HepG2 (cell line): ENCODE measurements around the gene CCDC116. TPM values are rescaled to one million over a fixed set of nuclear protein-coding genes. Genes with fewer than 3 reads are reported as not detected.

Source experiments
- ATAC-seq: fragments of 200-7000 bp; cut with Tn5 transposase; 3 replicates; pipeline ENCODE4 v1.9.1; 2020; ENCODE audit warnings: mild to moderate bottlenecking, moderate library complexity
- BruUV-seq: library from RNA; stranded (reverse); fragments of 400-500 nt; replicated peaks from 2 replicates; lab custom pipeline; 2021; lab: Mats Ljungman, UMichigan
- CTCF ChIA-PET: fragments of 300-600 bp; formaldehyde crosslinking; extraction: SDS; loops from one replicate; lab custom pipeline; 2021; ENCODE audit warnings: low total read pairs, inconsistent platforms, low intra/inter-chr PET ratio; lab: Yijun Ruan, JAX
- POLR2A ChIA-PET: fragments of 350-600 bp; sonication (Branson Sonifier 250); formaldehyde crosslinking; loops from one replicate; lab custom pipeline; 2020; ENCODE audit warnings: antibody characterized with exemption, inconsistent platforms; lab: Yijun Ruan, JAX
- DNase-seq: peaks from one replicate; pipeline ENCODE4 v3.0.0-alpha.2; 2015; ENCODE audit warnings: low spot score
- FAIRE-seq: peaks from 3 replicates; lab custom pipeline; 2011; peaks lifted over from hg19 to GRCh38; lab: Jason Lieb, UNC
- H2AFZ ChIP-seq: one replicate; pipeline ENCODE4 v1.6.1; 2011; ENCODE audit warnings: low read length, inconsistent platforms
- H3K27ac ChIP-seq: fragments of 300-600 bp; 3 replicates; pipeline ENCODE4 v1.8.0; 2011; ENCODE audit warnings: mixed run types, mild to moderate bottlenecking, mixed read lengths, low read length, inconsistent platforms; ENCODE audit not compliant: insufficient read depth; ENCODE audit errors: extremely low read length
- H3K27me3 ChIP-seq, 2 experiments: fragments of 200-600 bp in 1 of 2; 2 replicates in 1 of 2; 3 replicates in 1 of 2; pipeline versions ENCODE4 v1.6.0 to v1.8.0; 2011; ENCODE audit warnings: low read length in 2 of 2, mild to moderate bottlenecking in 2 of 2, moderate library complexity in 2 of 2, inconsistent platforms in 1 of 2; ENCODE audit not compliant: insufficient read depth in 2 of 2, control insufficient read depth in 1 of 2
- H3K36me3 ChIP-seq, 2 experiments: fragments of 200-600 bp in 1 of 2; replicated peaks in 1 of 2; 2 replicates in 1 of 2; 3 replicates in 1 of 2; pipeline versions ENCODE4 v1.5.1 to v1.8.0; 2011; ENCODE audit warnings: low read length in 2 of 2, inconsistent platforms in 1 of 2; ENCODE audit not compliant: insufficient read depth in 2 of 2, control insufficient read depth in 1 of 2
- H3K4me1 ChIP-seq: 2 replicates; pipeline ENCODE4 v1.5.1; 2012; ENCODE audit warnings: low read length, inconsistent platforms; ENCODE audit not compliant: insufficient read depth
- H3K4me2 ChIP-seq: 2 replicates; pipeline ENCODE4 v1.6.0; 2011; ENCODE audit warnings: low read depth, low read length, inconsistent platforms
- H3K4me3 ChIP-seq, 3 experiments: fragments of 200-600 bp in 1 of 3; sonication (generic), shearing (Covaris generic) in 1 of 3; replicated peaks in 1 of 3; 2 replicates each; pipeline ENCODE4 v1.5.1; 2011 to 2016; ENCODE audit warnings: low read length in 3 of 3, inconsistent platforms in 2 of 3, low read depth in 2 of 3, mild to moderate bottlenecking in 2 of 3, control low read depth in 1 of 3, mixed read lengths in 1 of 3; ENCODE audit not compliant: insufficient read depth in 1 of 3
- H3K79me2 ChIP-seq: one replicate; pipeline ENCODE4 v1.6.1; 2011; ENCODE audit warnings: low read length, inconsistent platforms; ENCODE audit not compliant: insufficient read depth
- H3K9ac ChIP-seq: 2 replicates; pipeline ENCODE4 v1.6.0; 2011; ENCODE audit warnings: mild to moderate bottlenecking, low read depth, low read length, inconsistent platforms; ENCODE audit not compliant: insufficient read depth
- H3K9me3 ChIP-seq: 2 replicates; pipeline ENCODE4 v1.5.1; 2012; ENCODE audit warnings: mild to moderate bottlenecking, low read length
- H4K20me1 ChIP-seq: 2 replicates; pipeline ENCODE4 v1.6.0; 2011; ENCODE audit warnings: inconsistent platforms, mild to moderate bottlenecking, low read length, moderate library complexity; ENCODE audit not compliant: insufficient read depth
- KAT2B ChIP-seq: fragments of 150-350 bp; IDR thresholded peaks from 2 replicates; pipeline ENCODE4 v1.6.1; 2014; ENCODE audit warnings: low read depth, low read length, borderline replicate concordance
- ONECUT2 ChIP-seq: sonication (generic); formaldehyde crosslinking; IDR thresholded peaks from 2 replicates; pipeline ENCODE4 v1.4.0; 2020; ENCODE audit warnings: missing genetic modification reagents
- PITX1 ChIP-seq: sonication (generic); formaldehyde crosslinking; IDR thresholded peaks from 2 replicates; pipeline ENCODE4 v1.5.1; 2020; ENCODE audit warnings: mild to moderate bottlenecking, missing genetic modification reagents
- RBM22 ChIP-seq: fragments of 200-400 bp; formaldehyde crosslinking; optimal IDR thresholded peaks from 2 replicates; pipeline ENCODE3; 2017; ENCODE audit warnings: mild to moderate bottlenecking, low read length, moderate library complexity
- ZNF614 ChIP-seq: IDR thresholded peaks from 2 replicates; pipeline ENCODE4 v1.6.1; 2018; ENCODE audit warnings: missing biosample characterization, missing genetic modification reagents, inconsistent platforms, borderline replicate concordance
- ZNF782 ChIP-seq: sonication (generic); formaldehyde crosslinking; IDR thresholded peaks from 2 replicates; pipeline ENCODE4 v1.4.0; 2020; ENCODE audit warnings: missing genetic modification reagents, mild to moderate bottlenecking, borderline replicate concordance
- WGBS: methylation state at CpG from one replicate; pipeline ENCODE4 v1.1.6; 2017; ENCODE audit warnings: low lambda C conversion rate; 5-methylcytosine and 5-hydroxymethylcytosine counted together
- in situ Hi-C: cut with HindIII; loops from 2 replicates; pipeline ENCODE4 v1.10.0; 2017; ENCODE audit warnings: low pct_unique_long_range_greater_than_20kb; ENCODE audit not compliant: extremely low pct_ligation_motif_present
- intact Hi-C: fragments of 100-400 bp; cut with micrococcal nuclease; formaldehyde crosslinking; loops from one replicate; pipeline ENCODE4 v1.10.0; 2022; ENCODE audit not compliant: unreplicated experiment
- polyA plus RNA-seq, 8 experiments: library from polyadenylated mRNA; depleted of rRNA in 3 of 8; stranded (reverse) in 7 of 8; unstranded in 1 of 8; fragments of >200 nt; fragmentation: Illumina TruSeq in 4 of 8; extraction: Trizol in 4 of 8; gene quantifications; 2 replicates each; pipeline versions ENCODE4 v1.2.1 to v1.2.3, GENCODE V29; 2011 to 2016; ENCODE audit warnings: low read depth in 4 of 8, missing spikeins in 1 of 8, mixed read lengths in 1 of 8; ENCODE audit not compliant: insufficient read depth in 1 of 8
- total RNA-seq, 5 experiments: library from RNA; depleted of rRNA; stranded (reverse); fragments of >200 nt; fragmentation: Illumina TruSeq; extraction: Trizol; gene quantifications; 2 replicates each; pipeline ENCODE4 v1.2.3, GENCODE V29; 2016; ENCODE audit warnings: low read depth in 1 of 5
- TF ChIP-seq, protein P1 (sequence below): sonication (generic); formaldehyde crosslinking; IDR thresholded peaks from 2 replicates; pipeline ENCODE4 v1.5.0; 2020; ENCODE audit warnings: missing genetic modification reagents
- TF ChIP-seq, protein P2 (sequence below): sonication (generic); formaldehyde crosslinking; IDR thresholded peaks from 2 replicates; pipeline ENCODE4 v1.5.0; 2020; ENCODE audit warnings: missing genetic modification reagents, mild to moderate bottlenecking, borderline replicate concordance
- TF ChIP-seq, protein P3 (sequence below): sonication (generic); formaldehyde crosslinking; IDR thresholded peaks from 2 replicates; pipeline ENCODE4 v1.4.0; 2020; ENCODE audit warnings: mild to moderate bottlenecking, missing genetic modification reagents
- TF ChIP-seq, protein P4 (sequence below): IDR thresholded peaks from 2 replicates; pipeline ENCODE4 v1.6.1; 2016; ENCODE audit warnings: low read depth, missing genetic modification reagents, missing compliant biosample characterization
- TF ChIP-seq, protein P5 (sequence below): sonication (generic); formaldehyde crosslinking; IDR thresholded peaks from 2 replicates; pipeline ENCODE4 v1.5.1; 2020; ENCODE audit warnings: mild to moderate bottlenecking, moderate library complexity, missing genetic modification reagents

Gene CCDC116
- total and polyA plus RNA-seq, 2 of the 13 experiments (the other 11 are each of a cell fraction or from before 2014, with no cell fraction given), result 0.15 to 0.33 TPM

DNA sequence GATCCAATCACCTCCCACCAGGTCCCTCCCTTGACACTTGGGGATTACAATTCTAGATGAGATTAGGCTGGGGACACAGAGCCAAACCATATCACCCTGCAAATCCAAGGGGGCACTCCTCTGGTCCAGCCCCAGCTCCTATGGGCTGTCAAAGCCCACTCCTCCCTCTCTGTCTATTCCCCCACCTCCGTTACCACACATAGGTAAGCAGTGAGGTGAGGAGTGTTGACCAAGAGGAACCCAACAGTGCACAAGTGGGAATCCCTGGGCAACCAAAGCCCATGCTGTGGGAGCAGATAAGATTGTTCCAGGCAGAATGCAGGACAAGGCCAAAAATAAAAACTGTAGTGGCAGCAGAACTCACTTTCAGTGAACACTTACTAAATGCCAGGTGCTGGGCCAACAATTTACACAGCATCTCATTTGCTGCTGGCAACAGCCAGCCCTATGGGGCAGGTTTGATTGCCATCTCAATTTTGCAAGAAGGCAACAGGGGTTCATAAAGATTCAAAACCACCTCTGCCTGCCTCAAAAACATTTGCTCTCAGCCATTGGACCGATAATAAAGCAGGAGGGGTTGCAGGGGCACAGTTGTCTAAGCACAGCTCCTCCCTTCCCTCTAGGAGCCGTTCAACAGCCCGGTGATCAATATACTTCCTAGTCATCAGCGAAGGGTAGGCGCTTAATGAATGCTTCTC, 18.4 kb downstream of the CCDC116 start (continued):
- TF ChIP-seq PITX1 (CRISPR knock-in tag) (no peak), ZNF614 (CRISPR knock-in tag) (no peak), KAT2B (no peak), ZNF782 (no peak)
- TF ChIP-seq, protein P1, sequence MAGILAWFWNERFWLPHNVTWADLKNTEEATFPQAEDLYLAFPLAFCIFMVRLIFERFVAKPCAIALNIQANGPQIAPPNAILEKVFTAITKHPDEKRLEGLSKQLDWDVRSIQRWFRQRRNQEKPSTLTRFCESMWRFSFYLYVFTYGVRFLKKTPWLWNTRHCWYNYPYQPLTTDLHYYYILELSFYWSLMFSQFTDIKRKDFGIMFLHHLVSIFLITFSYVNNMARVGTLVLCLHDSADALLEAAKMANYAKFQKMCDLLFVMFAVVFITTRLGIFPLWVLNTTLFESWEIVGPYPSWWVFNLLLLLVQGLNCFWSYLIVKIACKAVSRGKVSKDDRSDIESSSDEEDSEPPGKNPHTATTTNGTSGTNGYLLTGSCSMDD (CRISPR knock-in tag), result no peak

DNA sequence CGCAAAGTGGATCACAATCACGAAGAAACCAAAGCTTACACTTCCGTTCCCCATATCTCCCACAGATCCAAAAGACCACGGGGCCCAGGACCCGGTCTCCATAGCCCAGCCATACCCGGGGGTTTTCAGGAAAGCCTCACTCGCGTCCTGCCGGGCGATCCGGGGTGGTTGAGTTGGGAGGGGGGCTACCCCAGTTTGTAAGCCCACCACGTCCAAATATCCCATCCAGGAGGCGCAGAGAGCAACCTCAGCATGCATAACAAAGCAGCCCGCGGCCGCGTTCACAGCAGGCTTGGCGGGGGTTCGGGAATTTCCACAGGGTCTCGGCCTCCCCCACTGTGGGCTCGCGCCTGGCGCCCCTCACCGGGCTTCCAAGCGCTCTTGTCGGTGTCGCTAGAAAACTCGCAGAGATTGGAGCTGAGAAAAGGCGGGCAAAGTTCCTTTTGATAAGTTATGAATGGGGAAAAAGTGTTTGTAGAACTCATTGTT, 19.0 kb downstream of the CCDC116 start:
- H3K4me1 ChIP-seq, result peaks cover 33% of the 10 kb centered on the region
- H3K4me2 ChIP-seq, result peak overlapping the region; percentile 93
- CTCF ChIA-PET, result no interaction called here
- H3K36me3 ChIP-seq, result peaks cover 2 to 16% of the 10 kb centered on the region in 2 experiments; a peak in 4 of 5 replicates
- peak overlapping the region; percentile 77 for H3K27ac ChIP-seq
- intact Hi-C loops, result no loop called here
- no peak for DNase-seq
- 0% methylated on average over 12 of the region's 29 CpGs for WGBS
- H3K4me3 ChIP-seq, result peak overlapping the region; percentile 64 to 86 (median 77)
- in situ Hi-C loops, result no loop called here
- H3K79me2 ChIP-seq, result no peaks in the 10 kb centered on the region
- H3K27me3 ChIP-seq, result no peaks in the 10 kb centered on the region; a peak in 1 of 5 replicates
- BruUV-seq, result no TSS peak
- no peak for FAIRE-seq
- no peaks in the 10 kb centered on the region for H4K20me1 ChIP-seq
- H3K9ac ChIP-seq, result peak overlapping the region; percentile 73
- peak; percentile 13; the same call in 2 of the 3 replicates for ATAC-seq
- no peaks in the 10 kb centered on the region for H3K9me3 ChIP-seq
- POLR2A ChIA-PET, result interaction anchor here (2.1 to 3.3 kb wide), 2 partner anchors 10 to 14 kb away, joined by 10 to 17 read pairs; partner anchors contain the start of genes PPIL2 and SDF2L1
- H2AFZ ChIP-seq, result peak overlapping the region; percentile 7
- TF ChIP-seq, protein P2, sequence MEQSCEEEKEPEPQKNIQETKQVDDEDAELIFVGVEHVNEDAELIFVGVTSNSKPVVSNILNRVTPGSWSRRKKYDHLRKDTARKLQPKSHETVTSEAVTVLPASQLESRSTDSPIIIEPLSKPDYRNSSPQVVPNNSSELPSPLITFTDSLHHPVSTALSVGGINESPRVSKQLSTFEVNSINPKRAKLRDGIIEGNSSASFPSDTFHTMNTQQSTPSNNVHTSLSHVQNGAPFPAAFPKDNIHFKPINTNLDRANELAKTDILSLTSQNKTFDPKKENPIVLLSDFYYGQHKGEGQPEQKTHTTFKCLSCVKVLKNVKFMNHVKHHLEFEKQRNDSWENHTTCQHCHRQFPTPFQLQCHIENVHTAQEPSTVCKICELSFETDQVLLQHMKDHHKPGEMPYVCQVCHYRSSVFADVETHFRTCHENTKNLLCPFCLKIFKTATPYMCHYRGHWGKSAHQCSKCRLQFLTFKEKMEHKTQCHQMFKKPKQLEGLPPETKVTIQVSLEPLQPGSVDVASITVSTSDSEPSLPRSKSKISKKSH, result no peak; the same call in 1 of the 2 replicates
- TF ChIP-seq RBM22 (no peak), ONECUT2 (CRISPR knock-in tag) (no peak)
- TF ChIP-seq, protein P3, sequence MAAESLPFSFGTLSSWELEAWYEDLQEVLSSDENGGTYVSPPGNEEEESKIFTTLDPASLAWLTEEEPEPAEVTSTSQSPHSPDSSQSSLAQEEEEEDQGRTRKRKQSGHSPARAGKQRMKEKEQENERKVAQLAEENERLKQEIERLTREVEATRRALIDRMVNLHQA (CRISPR knock-in tag), result no peak
- TF ChIP-seq, protein P4, sequence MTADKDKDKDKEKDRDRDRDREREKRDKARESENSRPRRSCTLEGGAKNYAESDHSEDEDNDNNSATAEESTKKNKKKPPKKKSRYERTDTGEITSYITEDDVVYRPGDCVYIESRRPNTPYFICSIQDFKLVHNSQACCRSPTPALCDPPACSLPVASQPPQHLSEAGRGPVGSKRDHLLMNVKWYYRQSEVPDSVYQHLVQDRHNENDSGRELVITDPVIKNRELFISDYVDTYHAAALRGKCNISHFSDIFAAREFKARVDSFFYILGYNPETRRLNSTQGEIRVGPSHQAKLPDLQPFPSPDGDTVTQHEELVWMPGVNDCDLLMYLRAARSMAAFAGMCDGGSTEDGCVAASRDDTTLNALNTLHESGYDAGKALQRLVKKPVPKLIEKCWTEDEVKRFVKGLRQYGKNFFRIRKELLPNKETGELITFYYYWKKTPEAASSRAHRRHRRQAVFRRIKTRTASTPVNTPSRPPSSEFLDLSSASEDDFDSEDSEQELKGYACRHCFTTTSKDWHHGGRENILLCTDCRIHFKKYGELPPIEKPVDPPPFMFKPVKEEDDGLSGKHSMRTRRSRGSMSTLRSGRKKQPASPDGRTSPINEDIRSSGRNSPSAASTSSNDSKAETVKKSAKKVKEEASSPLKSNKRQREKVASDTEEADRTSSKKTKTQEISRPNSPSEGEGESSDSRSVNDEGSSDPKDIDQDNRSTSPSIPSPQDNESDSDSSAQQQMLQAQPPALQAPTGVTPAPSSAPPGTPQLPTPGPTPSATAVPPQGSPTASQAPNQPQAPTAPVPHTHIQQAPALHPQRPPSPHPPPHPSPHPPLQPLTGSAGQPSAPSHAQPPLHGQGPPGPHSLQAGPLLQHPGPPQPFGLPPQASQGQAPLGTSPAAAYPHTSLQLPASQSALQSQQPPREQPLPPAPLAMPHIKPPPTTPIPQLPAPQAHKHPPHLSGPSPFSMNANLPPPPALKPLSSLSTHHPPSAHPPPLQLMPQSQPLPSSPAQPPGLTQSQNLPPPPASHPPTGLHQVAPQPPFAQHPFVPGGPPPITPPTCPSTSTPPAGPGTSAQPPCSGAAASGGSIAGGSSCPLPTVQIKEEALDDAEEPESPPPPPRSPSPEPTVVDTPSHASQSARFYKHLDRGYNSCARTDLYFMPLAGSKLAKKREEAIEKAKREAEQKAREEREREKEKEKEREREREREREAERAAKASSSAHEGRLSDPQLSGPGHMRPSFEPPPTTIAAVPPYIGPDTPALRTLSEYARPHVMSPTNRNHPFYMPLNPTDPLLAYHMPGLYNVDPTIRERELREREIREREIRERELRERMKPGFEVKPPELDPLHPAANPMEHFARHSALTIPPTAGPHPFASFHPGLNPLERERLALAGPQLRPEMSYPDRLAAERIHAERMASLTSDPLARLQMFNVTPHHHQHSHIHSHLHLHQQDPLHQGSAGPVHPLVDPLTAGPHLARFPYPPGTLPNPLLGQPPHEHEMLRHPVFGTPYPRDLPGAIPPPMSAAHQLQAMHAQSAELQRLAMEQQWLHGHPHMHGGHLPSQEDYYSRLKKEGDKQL (CRISPR knock-in tag), result no peak
- TF ChIP-seq, protein P5, sequence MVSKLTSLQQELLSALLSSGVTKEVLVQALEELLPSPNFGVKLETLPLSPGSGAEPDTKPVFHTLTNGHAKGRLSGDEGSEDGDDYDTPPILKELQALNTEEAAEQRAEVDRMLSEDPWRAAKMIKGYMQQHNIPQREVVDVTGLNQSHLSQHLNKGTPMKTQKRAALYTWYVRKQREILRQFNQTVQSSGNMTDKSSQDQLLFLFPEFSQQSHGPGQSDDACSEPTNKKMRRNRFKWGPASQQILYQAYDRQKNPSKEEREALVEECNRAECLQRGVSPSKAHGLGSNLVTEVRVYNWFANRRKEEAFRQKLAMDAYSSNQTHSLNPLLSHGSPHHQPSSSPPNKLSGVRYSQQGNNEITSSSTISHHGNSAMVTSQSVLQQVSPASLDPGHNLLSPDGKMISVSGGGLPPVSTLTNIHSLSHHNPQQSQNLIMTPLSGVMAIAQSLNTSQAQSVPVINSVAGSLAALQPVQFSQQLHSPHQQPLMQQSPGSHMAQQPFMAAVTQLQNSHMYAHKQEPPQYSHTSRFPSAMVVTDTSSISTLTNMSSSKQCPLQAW, result peak; percentile 45; the same call in 1 of the 2 replicates
